Measurements from ENCODE around the gene ZIK1. TPM values are rescaled to one million over a fixed set of nuclear protein-coding genes. Genes with fewer than 3 reads are reported as not detected.

Gene ZIK1
- total and polyA plus RNA-seq, 2 donors (not counting 3 experiments of a cell fraction or from before 2014, with no cell fraction given), result 0.79 to 2.4 TPM

- no peak overlapping the region for H3K9ac ChIP-seq (replicated peaks; ENCODE audit: extremely low read depth, insufficient read depth, low read length)
- H3K4me1 ChIP-seq (ENCODE audit: control insufficient read depth, extremely low read depth, insufficient read depth, low read length), result no peaks in the 10 kb centered on the region
- dilution Hi-C loops (cut with MboI; ENCODE audit: extremely low pct_ligation_motif_present, low sequenced_read_pairs), result no loop called here
- H3K4me3 ChIP-seq (replicated peaks in 1 of 3; ENCODE audit: insufficient read depth in 1 of 3, low read depth in 1 of 3, low read length in 3 of 3), result no peak overlapping the region
- ChIA-PET CTCF (no interaction called here), POLR2A (no interaction called here)
- H3K27me3 ChIP-seq (ENCODE audit: control insufficient read depth in 2 of 2, insufficient read depth in 2 of 2, low read length in 2 of 2), result no peaks in the 10 kb centered on the region
- DNase-seq (ENCODE audit: low read depth, low spot score) (no peak), FAIRE-seq (no peak)
- H3K79me2 ChIP-seq (ENCODE audit: control insufficient read depth, insufficient read depth, low read length), result no peaks in the 10 kb centered on the region
- TF ChIP-seq JUN (IDR thresholded peaks at IDR 0.05; ENCODE audit: borderline replicate concordance, insufficient read depth, insufficient read length, low read depth), result no peak
- TF ChIP-seq MYC (IDR thresholded peaks at IDR 0.05; ENCODE audit: low read depth, low read length), result no peak
- TF ChIP-seq GATA2 (IDR thresholded peaks at IDR 0.05; ENCODE audit: insufficient read depth, insufficient read length, low read depth, low read length), result no peak
- no peak for TF ChIP-seq POLR2A (IDR thresholded peaks at IDR 0.05; ENCODE audit: low read depth, low read length)
- no peak for TF ChIP-seq FOS (IDR thresholded peaks at IDR 0.05; ENCODE audit: borderline replicate concordance, insufficient read depth, low read length)
- TF ChIP-seq CTCF (IDR thresholded peaks at IDR 0.05; ENCODE audit: extremely low read depth in 1 of 2, insufficient read depth in 1 of 2, low read depth in 1 of 2, low read length in 2 of 2), result no peak
- no peak for TF ChIP-seq POLR2AphosphoS5 (IDR thresholded peaks at IDR 0.05; ENCODE audit: insufficient read depth, low read depth, low read length)
- TF ChIP-seq EZH2 (IDR thresholded peaks at IDR 0.05; ENCODE audit: borderline replicate concordance, low read depth, low read length, severe bottlenecking), result no peak
- TF ChIP-seq MAX (IDR thresholded peaks at IDR 0.05; ENCODE audit: insufficient read depth, insufficient read length), result no peak
- no peak overlapping the region for H3K27ac ChIP-seq (ENCODE audit: insufficient read depth, low read depth, low read length)
- BruUV-seq (replicated peaks), result no TSS peak
- H2AFZ ChIP-seq (ENCODE audit: low read depth, low read length), result no peak overlapping the region
- H3K36me3 ChIP-seq (ENCODE audit: control insufficient read depth in 2 of 2, extremely low read depth in 1 of 2, insufficient read depth in 2 of 2, low read length in 2 of 2), result peaks cover 9 to 27% of the 10 kb centered on the region in 2 experiments
- no peaks in the 10 kb centered on the region for H3K9me1 ChIP-seq (replicated peaks; ENCODE audit: control insufficient read depth, extremely low read depth, insufficient read depth, low read length)
- H3K4me2 ChIP-seq (ENCODE audit: insufficient read depth, low read length), result no peak overlapping the region
- intact Hi-C loops (cut with micrococcal nuclease), result no loop called here
- H3K9me3 ChIP-seq (replicated peaks; ENCODE audit: control insufficient read depth, insufficient read depth, low read length), result peaks cover 16% of the 10 kb centered on the region
- H4K20me1 ChIP-seq (replicated peaks; ENCODE audit: control insufficient read depth, extremely low read depth, insufficient read depth, low read length), result no peaks in the 10 kb centered on the region
Measured at GRCh38 chr19:57642396-57643046, 58.6 kb downstream of the ZIK1 start.

Other genes with a start within 250 kb of the ZIK1 start
- 5.3 and 5.6 TPM in 2 replicates for gene ZNF304, start 232.9 kb upstream of the ZIK1 start, total RNA-seq
- gene ZNF304, start 232.9 kb upstream of the ZIK1 start, polyA plus RNA-seq, result 2.4 and 2.5 TPM in 2 replicates
- gene TRAPPC2B, start 220.6 kb upstream of the ZIK1 start, total RNA-seq, result 6.3 and 7.5 TPM in 2 replicates
- 21.1 and 24.3 TPM in 2 replicates for gene TRAPPC2B, start 220.6 kb upstream of the ZIK1 start, polyA plus RNA-seq
- gene ZNF547, start 220.6 kb upstream of the ZIK1 start, total RNA-seq, result 2.7 and 3.2 TPM in 2 replicates
- 1.9 and 3.1 TPM in 2 replicates for gene ZNF547, start 220.6 kb upstream of the ZIK1 start, polyA plus RNA-seq
- 7.8 and 8.8 TPM in 2 replicates for gene ZNF548, start 194.3 kb upstream of the ZIK1 start, total RNA-seq
- 7.5 and 7.7 TPM in 2 replicates for gene ZNF548, start 194.3 kb upstream of the ZIK1 start, polyA plus RNA-seq
- 4.7 and 6.4 TPM in 2 replicates for gene ZNF17, start 173.0 kb upstream of the ZIK1 start, total RNA-seq
- gene ZNF17, start 173.0 kb upstream of the ZIK1 start, polyA plus RNA-seq, result 2.4 and 3.0 TPM in 2 replicates
- 8.9 and 11.5 TPM in 2 replicates for gene ZNF749, start 148.8 kb upstream of the ZIK1 start, total RNA-seq
- gene ZNF749, start 148.8 kb upstream of the ZIK1 start, polyA plus RNA-seq, result 8.5 and 8.8 TPM in 2 replicates
- gene VN1R1, start 127.0 kb upstream of the ZIK1 start, total RNA-seq, result 0.23 and 0.38 TPM in 2 replicates
- 0.08 and 0.14 TPM in 2 replicates for gene VN1R1, start 127.0 kb upstream of the ZIK1 start, polyA plus RNA-seq
- 6.4 and 7.0 TPM in 2 replicates for gene ZNF772, start 106.6 kb upstream of the ZIK1 start, total RNA-seq
- gene ZNF772, start 106.6 kb upstream of the ZIK1 start, polyA plus RNA-seq, result 1.5 and 3.1 TPM in 2 replicates
- 6.3 and 7.2 TPM in 2 replicates for gene ZNF419, start 96.4 kb upstream of the ZIK1 start, total RNA-seq
- 5.1 and 6.4 TPM in 2 replicates for gene ZNF419, start 96.4 kb upstream of the ZIK1 start, polyA plus RNA-seq
- 4.3 and 5.5 TPM in 2 replicates for gene ZNF773, start 84.2 kb upstream of the ZIK1 start, total RNA-seq
- 4.0 and 5.1 TPM in 2 replicates for gene ZNF773, start 84.2 kb upstream of the ZIK1 start, polyA plus RNA-seq
- 3.1 and 3.5 TPM in 2 replicates for gene ZNF549, start 56.8 kb upstream of the ZIK1 start, total RNA-seq
- gene ZNF549, start 56.8 kb upstream of the ZIK1 start, polyA plus RNA-seq, result 1.1 and 1.4 TPM in 2 replicates
- 4.8 and 8.4 TPM in 2 replicates for gene ZNF550, start 24.3 kb upstream of the ZIK1 start, total RNA-seq
- 2.0 and 2.5 TPM in 2 replicates for gene ZNF550, start 24.3 kb upstream of the ZIK1 start, polyA plus RNA-seq
- 3.8 and 4.2 TPM in 2 replicates for gene ZNF416, start 5.2 kb upstream of the ZIK1 start, total RNA-seq
- gene ZNF416, start 5.2 kb upstream of the ZIK1 start, polyA plus RNA-seq, result 1.4 and 1.5 TPM in 2 replicates
- gene ZNF530, start 15.7 kb downstream of the ZIK1 start, total RNA-seq, result 4.0 TPM in 2 replicates
- 1.5 and 1.7 TPM in 2 replicates for gene ZNF530, start 15.7 kb downstream of the ZIK1 start, polyA plus RNA-seq
- gene ZNF134, start 30.1 kb downstream of the ZIK1 start, total RNA-seq, result 11.1 and 12.3 TPM in 2 replicates
- gene ZNF134, start 30.1 kb downstream of the ZIK1 start, polyA plus RNA-seq, result 3.5 and 6.4 TPM in 2 replicates
- gene ZNF211, start 49.0 kb downstream of the ZIK1 start, total RNA-seq, result 8.6 and 9.4 TPM in 2 replicates
- gene ZNF211, start 49.0 kb downstream of the ZIK1 start, polyA plus RNA-seq, result 4.7 and 6.3 TPM in 2 replicates
- not detected in 2 replicates for gene ZSCAN4, start 84.8 kb downstream of the ZIK1 start, total RNA-seq
- not detected in 2 replicates for gene ZSCAN4, start 84.8 kb downstream of the ZIK1 start, polyA plus RNA-seq
- 5.6 and 6.1 TPM in 2 replicates for gene ZNF551, start 97.8 kb downstream of the ZIK1 start, total RNA-seq
- 2.6 and 2.7 TPM in 2 replicates for gene ZNF551, start 97.8 kb downstream of the ZIK1 start, polyA plus RNA-seq
- gene ZNF154, start 125.1 kb downstream of the ZIK1 start, total RNA-seq, result 0.81 and 2.0 TPM in 2 replicates
- gene ZNF154, start 125.1 kb downstream of the ZIK1 start, polyA plus RNA-seq, result 1.1 and 1.3 TPM in 2 replicates
- 2.3 and 2.7 TPM in 2 replicates for gene ZNF671, start 143.5 kb downstream of the ZIK1 start, total RNA-seq
- gene ZNF671, start 143.5 kb downstream of the ZIK1 start, polyA plus RNA-seq, result 2.6 and 4.1 TPM in 2 replicates
- 12.1 and 13.1 TPM in 2 replicates for gene ZNF776, start 162.7 kb downstream of the ZIK1 start, total RNA-seq
- 5.0 and 5.7 TPM in 2 replicates for gene ZNF776, start 162.7 kb downstream of the ZIK1 start, polyA plus RNA-seq
- 12.6 and 14.7 TPM in 2 replicates for gene ZNF586, start 185.5 kb downstream of the ZIK1 start, total RNA-seq
- 4.8 and 6.0 TPM in 2 replicates for gene ZNF586, start 185.5 kb downstream of the ZIK1 start, polyA plus RNA-seq
- gene ZNF552, start 230.8 kb downstream of the ZIK1 start, total RNA-seq, result 6.1 and 6.5 TPM in 2 replicates
- gene ZNF552, start 230.8 kb downstream of the ZIK1 start, polyA plus RNA-seq, result 3.0 and 3.3 TPM in 2 replicates
- 15.6 and 16.3 TPM in 2 replicates for gene ZNF587B, start 246.2 kb downstream of the ZIK1 start, total RNA-seq
- 2.8 and 3.2 TPM in 2 replicates for gene ZNF587B, start 246.2 kb downstream of the ZIK1 start, polyA plus RNA-seq